Mammary epithelial cell (primary cell): ENCODE results near the gene SLC12A4.

Experiments
- EZH2 ChIP-seq: IDR thresholded peaks from 2 replicates; pipeline ENCODE4 v1.6.1; 2012; ENCODE audit warnings: low read length, inconsistent platforms, borderline replicate concordance
- TF ChIP-seq, protein P1 (sequence below), 2 donors: IDR thresholded peaks in 1 of 2; conservative IDR thresholded peaks in 1 of 2; 2 replicates each; pipeline ENCODE4 v1.5.1; 2011 to 2012; ENCODE audit warnings: inconsistent platforms in 2 of 2, low read length in 2 of 2, mild to moderate bottlenecking in 2 of 2, control low read depth in 1 of 2, low read depth in 1 of 2; ENCODE audit not compliant: insufficient read depth in 1 of 2; ENCODE audit errors: extremely low read depth in 1 of 2

- TF ChIP-seq, protein P1, sequence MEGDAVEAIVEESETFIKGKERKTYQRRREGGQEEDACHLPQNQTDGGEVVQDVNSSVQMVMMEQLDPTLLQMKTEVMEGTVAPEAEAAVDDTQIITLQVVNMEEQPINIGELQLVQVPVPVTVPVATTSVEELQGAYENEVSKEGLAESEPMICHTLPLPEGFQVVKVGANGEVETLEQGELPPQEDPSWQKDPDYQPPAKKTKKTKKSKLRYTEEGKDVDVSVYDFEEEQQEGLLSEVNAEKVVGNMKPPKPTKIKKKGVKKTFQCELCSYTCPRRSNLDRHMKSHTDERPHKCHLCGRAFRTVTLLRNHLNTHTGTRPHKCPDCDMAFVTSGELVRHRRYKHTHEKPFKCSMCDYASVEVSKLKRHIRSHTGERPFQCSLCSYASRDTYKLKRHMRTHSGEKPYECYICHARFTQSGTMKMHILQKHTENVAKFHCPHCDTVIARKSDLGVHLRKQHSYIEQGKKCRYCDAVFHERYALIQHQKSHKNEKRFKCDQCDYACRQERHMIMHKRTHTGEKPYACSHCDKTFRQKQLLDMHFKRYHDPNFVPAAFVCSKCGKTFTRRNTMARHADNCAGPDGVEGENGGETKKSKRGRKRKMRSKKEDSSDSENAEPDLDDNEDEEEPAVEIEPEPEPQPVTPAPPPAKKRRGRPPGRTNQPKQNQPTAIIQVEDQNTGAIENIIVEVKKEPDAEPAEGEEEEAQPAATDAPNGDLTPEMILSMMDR (conservative IDR thresholded peaks at IDR 0.05 in 1 of 2, IDR thresholded peaks at IDR 0.05 in 1 of 2; ENCODE audit: extremely low read depth in 1 of 2, insufficient read depth in 1 of 2, low read depth in 1 of 2, low read length in 2 of 2), result no peak
- TF ChIP-seq EZH2, result no peak
Measured at GRCh38 chr16:67975321-67976105, 7.1 kb upstream of the SLC12A4 start.
